ENCODE measurements around the gene KIF25. TPM values are rescaled to one million over a fixed set of nuclear protein-coding genes. Genes with fewer than 3 reads are reported as not detected.

The KIF25 gene
- total RNA-seq, result 0.19 and 0.49 TPM in 2 replicates

GRCh38 chr6:167997642-167998041, at the start of gene KIF25:
Gene KIF25 (plus strand): TSS chr6:167997671. CDS start chr6:168029586, 31,915 bp downstream.

DNA sequence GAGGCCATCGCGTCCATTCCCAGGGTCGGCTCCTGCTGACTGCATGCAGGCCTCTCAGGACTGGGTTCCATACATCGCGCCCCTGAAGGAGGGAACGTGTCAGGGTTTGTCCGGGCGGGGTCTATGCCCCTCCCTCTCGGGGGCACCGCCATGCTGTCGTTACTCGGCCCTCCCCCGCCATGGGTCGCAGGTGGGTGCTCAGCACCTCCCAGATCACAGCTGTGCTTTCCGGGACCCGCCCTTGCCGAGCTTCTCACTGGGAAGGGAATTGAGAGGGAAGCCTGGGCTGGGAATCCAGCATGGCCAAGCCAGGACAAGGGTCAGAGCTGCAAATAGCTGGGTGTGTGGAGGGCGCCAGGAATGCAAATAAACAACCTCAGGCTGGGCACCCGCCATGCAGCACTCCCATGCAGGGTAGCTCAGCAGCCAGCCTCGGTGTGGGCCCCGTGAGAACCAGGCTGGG, 81.5 kb downstream of the KIF25 start, which contains the start of gene FRMD1:
Gene FRMD1 (minus strand): TSS at position 270 of the 463 bp plus-strand sequence. CDS start 118 bp downstream, at position 152.

Other genes with a start within 250 kb of the KIF25 start
- 95.4 and 295 TPM in 2 replicates for gene AFDN, start 170.8 kb upstream of the KIF25 start, total RNA-seq
- not detected in 2 replicates for gene FRMD1, start 81.5 kb downstream of the KIF25 start, total RNA-seq

Data from bladder microvascular endothelial cell (primary cell).